Effector CD8-positive, alpha-beta T cell (primary cell): Measurements from ENCODE around the gene SEPTIN1.
"Not testable (repeated sequence)": the region's sequence is repeated elsewhere in the genome, so short reads cannot be mapped to it uniquely, and the experiment has no call there.

Experiments
- DNase-seq: peaks from one replicate; lab custom pipeline; 2025; lab: John Stamatoyannopoulos, UW

Gene SEPTIN1

DNA sequence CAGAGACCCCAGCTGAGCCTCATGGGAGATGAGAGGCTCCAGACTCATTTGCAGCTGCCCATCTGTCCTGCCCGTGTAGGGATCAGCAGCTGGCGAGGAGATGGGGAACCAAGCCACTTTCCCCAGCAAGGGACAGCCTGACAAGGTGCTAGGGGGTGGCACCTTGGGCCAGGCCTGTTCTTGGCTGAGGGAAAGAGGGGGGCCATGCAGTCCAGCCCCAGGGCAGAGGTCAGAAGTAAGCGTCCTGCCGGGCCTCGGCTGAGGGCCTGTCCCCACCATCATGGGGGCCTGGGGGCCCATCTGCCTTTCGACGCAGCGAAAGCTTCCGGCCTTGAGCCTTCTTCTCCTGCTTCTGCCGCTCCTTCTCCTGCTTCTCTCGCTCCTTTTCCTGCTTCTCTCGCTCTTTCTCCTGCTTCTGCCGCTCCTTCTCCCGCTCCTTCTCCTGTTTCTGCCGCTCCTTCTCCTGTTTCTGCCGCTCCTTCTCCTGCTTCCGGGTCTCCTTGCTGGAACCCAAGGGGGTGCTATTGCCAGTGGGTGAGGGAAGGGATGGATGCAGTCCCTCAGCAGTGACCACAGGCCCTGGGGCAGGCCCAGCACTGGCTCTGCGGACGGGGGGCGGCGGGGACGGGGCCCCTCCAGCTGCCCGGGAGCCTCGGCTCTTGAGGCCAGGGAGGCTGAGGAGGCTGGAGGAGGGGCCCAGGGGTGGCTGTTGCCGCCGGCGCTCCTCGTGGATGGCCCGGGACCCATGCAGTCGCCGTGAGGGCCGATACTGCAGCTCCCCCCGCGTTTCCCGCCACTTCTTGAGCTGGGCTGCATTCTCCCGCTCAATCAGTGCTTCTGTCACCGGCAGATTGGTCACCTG is 24.4 kb downstream of the SEPTIN1 start:
- DNase-seq, result no peak

DNA sequence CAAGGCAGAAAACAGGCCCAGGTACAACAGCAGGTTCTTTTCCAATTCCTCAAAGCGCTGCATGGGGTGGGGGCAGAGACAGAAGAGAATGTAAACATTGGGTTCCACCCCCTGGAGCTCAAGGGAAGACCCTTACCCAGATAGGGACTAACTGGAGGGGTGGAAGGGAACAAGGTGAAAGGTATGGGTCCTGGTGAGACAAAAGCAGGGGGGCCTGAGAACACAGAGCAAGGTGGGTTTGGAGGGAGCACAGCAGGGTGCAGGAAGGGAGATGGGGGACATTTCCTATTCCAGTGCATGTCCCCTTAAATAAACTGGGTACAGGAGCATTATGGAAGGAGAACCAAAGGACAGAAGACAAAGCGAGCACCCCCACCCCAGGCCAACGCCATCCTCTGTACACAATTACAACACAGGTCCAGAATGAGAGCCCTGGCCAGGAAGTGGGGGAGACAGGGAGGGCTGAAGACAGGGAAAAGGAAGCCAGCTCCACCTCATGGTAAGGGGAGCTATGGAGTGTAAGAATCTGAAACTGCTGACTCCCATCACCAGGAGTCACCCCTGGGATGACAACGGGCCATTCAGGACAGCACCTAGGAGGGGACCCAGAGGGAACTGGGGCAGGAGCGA is 25.2 kb downstream of the SEPTIN1 start:
- no peak for DNase-seq

DNA sequence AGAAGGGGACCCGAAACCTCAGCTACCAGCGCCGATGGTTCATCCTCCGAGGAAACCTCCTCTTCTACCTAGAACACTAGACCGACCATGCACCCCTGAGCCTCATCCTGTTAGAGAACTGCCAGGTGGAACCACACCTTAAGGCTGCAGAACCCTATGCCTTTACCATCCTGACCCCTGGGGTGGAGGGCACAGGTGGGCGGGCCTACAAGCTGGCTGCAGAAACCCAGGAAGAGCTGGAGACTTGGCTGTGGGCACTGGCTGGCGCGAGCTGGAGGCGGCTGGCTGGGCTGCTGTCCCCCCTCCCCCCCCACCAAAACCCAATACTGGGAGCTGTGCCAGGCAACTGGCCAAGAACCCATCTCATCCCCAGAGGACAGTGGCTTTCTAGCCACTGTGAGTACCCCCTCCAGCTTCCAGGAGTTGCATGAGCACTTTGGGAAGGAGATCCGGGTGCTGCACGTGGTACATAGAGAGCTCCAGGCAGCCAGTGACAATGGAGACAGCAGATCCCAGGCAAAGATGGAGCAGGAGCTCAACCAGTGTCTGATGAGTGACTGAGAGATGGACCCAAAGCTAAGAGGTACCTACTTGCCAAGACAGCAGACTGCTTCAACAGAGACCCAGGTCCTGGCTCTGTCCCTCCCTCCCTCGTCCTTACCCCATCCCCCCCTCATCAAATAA is 25.8 kb downstream of the SEPTIN1 start:
- no peak for DNase-seq

DNA sequence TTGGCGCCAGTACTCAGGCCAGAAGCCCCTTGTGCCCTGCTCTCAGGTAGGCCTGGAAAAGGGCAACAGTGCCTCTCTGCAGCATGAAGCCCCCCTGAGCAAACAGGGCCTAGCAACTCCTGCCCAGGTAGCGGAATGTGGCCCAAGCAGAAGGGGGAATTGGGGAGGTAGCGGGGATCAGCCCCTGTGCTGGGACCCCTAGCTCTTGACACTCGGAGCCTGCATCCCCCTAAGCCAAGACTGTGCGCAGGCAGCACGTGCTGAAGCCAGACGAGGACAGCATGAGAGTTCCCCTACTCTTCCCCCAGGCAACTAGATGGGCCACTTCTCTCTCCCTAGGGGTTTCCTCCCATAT is 26.4 kb downstream of the SEPTIN1 start:
- no peak for DNase-seq

DNA sequence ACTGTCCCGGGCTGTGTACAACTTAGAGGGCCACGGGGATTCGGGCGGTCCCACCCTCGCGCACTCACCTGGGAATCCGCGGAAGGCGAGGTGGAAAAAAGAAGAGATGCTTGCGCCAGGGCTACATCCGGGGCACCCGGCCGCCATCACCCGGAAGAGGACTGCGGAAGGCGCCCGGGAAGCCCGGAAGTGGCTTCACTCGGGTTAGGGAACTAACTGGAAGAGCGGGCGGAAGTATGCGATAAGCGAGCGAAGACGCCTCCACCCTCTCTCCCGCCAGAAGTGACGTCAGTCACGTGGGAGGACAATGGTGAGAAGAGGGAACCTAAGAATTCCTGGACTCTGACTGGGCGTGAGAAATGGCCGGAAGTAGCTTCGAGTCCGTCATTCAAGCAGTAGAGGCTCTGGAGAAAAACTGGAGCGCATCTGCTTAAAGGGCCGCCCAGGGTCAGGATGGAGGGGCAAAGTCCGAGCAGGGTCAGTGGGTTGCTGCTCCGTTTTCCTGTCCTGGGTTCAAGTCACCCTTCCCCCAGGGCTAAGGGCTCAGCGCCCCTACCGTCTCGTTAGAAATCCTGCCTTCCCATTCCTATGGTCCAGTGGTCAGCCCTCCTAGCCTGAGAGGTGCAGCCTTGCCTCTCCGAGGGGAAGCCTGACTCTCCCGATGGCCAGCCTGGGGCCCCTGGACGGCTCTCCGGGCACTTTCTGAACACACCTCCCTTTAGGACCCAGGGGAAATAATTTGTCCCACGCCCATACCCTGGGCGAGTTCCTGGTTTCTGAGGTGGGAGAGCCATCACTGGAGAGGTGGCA is 27.0 kb downstream of the SEPTIN1 start, which contains the start of gene CD2BP2:
CD2BP2 (minus strand) TSS at position 165 of the 810 bp plus-strand sequence. CDS start 627 bp downstream, outside the sequence.
- DNase-seq, result peak; percentile 81

DNA sequence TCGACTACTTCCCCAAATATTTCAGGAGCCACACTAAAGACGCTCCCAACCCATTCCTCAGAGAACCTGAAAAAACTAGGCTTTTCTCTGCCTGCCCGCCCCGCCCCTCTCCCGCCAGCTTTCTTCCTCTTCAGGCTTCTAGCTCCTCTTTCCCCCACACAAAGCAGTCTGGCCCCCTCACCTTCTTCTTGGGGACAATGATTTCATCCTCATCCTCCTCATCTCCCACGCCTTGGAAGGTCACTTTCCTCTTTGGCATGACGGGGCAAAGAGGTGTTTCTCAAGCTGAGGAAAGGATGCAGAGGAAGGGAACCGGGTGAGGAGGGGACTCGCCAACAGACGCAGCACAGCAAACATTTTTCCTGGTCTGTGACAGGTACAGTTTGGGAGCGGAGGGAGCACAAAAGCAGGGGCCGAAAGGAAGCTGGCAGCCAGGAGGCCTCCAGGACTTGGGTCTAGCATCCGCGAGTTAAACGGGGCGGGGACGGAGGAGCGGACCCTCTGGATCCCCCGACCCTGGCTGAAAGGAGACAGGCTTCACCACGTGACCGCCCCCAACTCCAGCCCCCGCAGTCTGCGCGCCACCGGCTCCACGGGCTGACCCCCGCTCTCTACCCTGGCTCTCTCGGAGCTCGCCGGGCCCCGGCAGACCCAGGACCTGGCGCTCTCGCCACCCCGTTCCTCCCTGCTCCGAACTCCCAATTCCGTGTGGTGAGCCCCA is 27.8 kb downstream of the SEPTIN1 start:
- DNase-seq, result no peak

DNA sequence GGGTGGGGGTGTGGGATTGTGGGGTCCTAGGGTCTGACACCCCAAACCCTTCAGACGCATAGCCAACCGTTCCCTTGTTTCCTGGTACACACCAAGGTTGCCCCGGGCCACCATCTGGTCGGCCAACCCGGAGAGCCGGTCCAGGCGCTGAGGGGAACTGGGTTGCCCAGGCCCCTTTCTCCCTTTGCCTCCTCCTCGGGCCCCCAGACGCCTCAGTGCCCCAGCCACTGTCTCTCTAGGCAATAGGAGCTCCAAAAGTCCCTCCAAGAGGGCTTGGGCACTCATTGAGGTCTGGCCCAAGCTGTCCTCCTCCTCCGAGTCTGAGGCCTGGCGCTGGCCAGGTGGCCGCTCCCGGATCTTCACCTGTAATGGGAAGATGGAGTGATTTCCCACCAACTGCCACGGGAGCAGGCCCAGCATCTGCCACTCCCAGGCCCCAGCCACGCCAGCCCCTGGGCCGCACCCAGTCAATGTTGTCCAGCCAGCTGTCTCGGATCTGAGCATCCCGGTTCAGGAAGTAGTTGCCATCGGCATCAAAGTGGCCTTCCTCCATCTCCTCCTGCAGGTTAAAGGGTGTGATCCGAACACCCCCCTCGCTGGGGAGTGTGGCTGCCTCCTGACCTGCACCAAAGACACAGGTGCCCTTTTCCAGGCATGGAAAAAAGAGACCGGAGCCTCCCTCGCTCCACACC is 28.8 kb downstream of the SEPTIN1 start:
- no peak for DNase-seq

DNA sequence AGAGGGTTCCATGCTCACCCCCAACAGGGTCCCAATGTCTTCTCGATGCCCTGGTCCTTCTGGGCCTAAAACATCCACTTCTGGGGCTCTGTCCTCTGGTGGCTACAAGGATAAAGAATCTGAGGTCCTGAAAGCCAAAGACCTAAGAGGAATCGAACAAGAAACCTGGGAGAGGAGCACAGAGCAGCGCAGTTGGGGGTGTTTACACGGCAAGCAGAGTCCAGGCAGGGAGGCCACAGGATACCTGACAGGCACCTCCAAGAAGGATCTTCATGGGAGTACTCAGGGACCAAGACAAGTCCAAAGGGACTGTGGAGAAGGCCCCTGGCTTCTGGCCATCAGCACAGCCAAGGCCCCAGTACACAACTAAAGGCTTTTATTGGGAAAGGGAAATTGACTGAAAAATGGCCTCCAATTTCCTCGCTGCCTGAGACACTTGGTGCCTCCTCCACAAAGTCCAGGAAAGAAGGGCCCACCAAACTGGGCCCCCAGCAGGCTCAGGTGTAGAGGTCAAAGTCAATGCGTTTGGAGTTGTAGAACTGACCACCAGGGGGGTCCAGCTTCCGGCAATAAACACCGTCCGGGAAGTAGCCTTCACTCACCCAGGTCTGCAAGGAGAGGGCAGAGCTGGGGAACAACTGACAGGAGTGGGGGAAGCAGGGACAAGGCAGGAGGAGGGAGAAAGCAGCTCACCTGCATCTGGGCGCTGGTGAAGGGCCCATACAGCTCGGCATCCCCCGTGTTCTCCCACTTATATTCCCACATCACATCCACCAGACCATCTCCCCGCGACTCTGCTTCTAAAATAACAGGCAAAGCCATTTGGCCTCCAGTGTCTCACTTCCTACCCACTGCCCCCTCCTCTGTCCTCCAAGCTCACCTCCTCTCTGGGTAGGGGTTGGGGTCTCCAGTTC is 29.6 kb downstream of the SEPTIN1 start:
- DNase-seq, result no peak

DNA sequence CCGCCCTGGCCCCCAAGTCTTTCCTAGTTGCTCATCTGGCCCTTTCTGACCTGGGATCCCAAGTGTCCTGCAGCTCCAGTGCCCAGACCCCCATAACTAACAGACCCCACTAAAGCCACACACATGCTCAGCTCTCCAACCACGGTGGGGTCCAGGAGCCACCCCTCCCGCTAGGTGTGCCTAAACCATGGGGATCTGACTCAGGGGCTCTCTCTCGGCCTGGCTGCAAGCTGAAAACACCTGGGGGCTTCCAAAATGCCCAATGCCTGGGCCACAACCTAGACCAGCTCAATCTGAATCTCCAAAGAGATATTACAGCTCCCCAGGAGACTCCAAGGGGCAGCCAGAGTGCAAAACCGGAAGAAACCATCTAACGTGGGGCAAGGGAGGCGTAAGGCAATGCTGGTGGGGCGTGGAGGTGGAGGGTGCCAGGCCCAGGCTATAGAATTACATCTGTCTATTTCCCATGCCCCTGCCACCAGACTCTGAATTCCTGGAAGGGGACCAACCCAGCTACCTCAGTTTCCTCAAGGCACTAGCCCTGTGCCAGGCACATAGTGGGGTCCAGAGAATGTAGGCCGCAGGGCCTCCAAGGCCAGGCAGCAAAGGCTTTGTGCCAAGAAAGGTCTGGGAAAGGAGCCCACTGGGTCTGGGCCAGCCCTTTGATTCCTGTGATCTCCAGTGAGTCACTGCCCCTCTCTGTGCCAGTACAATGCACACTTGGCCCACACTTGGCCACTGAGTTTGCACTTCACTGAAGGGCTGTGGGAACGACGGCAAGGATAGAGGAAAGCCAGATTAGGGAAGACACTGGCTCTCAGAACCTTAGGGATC is 30.6 kb downstream of the SEPTIN1 start:
- no peak for DNase-seq

DNA sequence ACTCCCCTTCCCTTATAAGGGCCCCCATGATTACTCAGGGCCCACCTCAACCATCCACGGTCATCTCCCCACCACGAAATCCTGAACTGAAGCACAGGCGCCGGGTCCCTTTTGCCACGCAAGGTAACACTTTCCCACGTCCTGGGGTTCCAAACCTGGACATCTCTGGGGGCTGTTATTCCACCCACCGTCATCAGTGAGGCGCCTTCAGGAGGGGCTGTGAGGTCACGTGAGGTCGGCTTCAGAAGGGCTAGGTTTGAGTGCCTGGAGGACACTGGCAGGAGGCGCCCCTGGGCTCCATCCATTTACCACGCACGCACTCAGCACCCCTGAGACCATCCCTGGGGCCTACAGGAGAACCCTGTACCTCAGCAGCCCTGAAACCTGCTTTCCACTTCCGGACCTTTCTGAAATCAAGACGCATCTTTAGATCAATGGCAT is 31.3 kb downstream of the SEPTIN1 start:
- DNase-seq, result no peak

DNA sequence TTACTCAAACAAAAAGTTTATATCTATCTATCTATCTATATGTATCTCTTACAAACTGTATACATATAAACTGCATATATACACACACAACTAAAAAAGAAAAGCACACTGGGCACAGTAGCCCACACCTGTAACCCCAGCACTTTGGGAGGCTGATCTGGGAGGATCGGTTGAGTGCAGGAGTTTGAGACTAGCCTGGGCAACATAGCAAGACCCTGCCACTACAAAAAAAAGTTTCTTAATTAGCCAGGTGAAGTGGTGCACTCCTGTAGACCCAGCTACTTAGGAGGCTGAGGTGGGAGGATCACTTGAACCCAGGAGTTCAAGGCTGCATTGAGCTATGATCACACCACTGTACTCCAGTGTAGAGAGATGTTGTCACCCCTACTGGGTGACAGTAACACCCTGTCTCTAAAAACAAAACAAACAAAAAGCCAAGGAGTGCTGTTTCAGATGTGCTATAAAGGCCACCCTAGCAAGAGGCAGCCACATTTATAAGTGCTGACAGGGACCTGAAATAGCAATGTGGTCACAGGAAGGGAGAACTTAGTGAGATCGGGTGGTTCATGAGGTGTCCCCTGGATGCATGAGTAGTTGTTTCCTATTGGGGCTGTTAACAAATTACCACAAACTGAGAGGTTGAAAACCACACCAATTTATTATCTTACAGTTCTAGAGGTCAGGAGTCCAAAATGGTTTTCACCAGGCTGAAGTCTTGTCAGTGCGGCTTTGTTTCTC is 32.1 kb downstream of the SEPTIN1 start:
- no peak for DNase-seq

DNA sequence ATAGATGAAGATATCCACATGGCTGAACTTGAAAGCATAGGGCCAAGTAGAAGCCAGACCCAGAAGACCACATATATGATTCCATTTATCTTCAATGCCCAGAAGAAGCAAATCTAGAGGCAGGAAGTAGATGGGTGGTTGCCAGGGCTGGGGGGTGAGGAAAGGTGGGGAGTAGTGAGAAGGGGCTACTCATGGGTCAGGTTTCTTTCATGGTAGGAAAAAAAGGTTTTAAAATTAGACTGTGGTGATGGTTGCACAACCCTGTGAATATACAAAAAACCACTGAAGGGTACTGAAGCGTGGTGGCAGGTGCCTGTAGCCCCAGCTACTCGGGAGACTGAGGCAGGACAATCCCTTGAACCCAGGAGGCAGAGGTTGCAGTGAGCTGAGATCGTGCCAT is 32.7 kb downstream of the SEPTIN1 start:
- no peak for DNase-seq

DNA sequence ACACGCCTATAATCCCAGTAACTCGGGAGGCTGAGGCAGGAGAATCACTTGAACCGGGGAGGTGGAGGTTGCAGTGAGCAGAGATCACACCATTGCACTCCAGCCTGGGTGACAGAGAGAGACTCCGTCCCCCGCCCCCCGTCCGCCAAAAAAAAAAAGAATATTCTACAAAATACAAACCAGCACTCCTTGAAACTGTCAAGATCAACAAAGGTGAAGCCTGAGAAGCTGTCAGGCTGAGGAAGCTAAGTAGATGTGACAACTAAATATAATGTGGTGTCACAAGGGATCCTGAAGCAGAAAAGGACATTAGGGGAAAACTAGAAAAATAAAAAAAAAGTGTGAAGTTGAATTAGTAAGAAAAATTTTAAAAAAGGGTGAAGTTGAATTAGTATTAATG is 33.4 kb downstream of the SEPTIN1 start:
- DNase-seq, result no peak

DNA sequence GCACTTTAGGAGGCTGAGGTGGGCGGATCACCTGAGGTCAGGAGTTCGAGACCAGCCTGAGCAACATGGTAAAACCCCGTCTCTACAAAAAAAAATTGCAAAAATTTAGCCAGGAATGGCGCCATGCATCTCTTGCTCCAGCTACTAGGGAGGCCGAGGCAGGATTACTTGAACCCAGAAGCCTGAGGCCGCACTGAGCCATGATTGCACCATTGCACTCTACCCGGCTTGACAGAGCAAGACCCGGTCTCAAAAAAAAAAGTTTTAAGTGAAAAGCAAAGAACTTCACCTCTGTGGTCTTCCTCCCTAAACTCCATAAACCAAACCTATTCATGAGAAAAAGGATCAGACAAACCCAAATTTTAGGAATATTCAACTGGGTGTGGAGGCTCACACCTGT is 34.2 kb downstream of the SEPTIN1 start:
- no peak for DNase-seq

DNA sequence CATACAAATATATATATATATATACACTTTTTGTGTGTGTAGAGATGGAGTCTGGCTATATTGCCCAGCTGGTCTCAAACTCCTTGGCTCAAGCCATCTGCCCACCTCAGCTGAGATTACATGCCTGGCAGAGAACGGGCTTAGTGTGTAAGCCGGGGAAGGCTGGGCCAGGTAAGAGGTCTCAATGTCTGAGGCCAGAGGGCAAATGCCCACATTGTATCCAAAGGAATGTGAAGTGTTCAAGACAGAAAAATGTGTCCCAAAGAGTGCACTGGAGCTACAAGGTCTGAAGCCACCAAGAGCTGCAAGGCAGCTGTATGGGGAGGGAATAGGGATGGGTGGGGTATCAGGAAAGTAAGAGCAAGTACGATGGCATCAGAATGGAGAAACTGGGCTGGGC is 36.1 kb downstream of the SEPTIN1 start:
- DNase-seq, result no peak

DNA sequence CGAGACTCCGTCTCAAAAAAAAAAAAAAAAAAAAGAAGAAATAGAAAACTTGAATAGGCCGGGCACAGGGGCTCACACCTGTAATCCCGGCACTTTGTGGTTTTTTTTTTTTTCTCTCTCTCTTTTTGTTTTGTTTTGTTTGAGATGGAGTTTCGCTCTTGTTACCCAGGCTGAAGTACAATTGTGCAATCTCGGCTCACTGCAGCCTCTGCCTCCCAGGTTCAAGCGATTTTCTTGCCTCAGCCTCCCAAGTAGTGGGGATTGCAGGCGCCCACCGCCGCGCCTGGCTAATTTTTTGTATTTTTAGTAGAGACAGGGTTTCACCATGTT is 38.9 kb downstream of the SEPTIN1 start:
- not testable (repeated sequence) for DNase-seq

DNA sequence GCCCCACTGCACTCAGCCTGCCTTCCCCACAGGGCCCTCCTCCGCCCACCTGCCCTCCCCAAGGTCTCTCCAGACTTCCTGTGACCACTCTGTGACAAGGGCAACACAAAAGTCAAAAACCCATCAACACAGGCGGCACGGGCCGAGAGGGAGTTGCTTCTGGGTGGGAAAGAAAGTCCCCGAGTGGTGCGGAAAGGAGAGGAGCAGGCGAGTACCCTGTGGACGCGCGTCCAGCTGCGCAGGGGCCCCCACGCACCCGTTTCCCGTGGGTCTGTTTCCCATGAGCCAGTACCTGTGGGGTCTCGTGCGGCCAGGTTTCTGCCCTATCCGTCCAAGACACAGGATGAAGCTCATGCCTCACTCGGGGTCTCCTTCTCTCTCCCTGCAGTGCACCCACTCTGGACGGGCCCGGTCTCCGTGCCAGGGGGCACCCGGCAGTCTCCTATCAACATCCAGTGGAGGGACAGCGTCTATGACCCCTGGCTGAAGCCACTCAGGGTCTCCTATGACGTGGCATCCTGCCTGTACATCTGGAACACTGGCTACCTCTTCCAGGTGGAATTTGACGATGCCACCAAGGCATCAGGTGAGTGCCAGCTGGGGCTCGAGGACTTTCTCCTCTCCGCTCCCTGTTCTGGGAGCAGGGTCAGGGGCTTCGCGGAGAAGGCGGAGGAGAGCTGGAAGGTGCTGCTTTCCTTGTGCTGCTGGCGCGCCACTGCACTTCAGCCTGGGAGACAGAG is 39.4 kb downstream of the SEPTIN1 start:
- DNase-seq, result no peak
